Measurements from ENCODE around the gene MEIS1. TPM values are rescaled to one million over a fixed set of nuclear protein-coding genes. Genes with fewer than 3 reads are reported as not detected.

MEIS1 gene
- total RNA-seq, 4 donors from 2014 or later = 25.9 to 129 (median 28.8) TPM

DNA sequence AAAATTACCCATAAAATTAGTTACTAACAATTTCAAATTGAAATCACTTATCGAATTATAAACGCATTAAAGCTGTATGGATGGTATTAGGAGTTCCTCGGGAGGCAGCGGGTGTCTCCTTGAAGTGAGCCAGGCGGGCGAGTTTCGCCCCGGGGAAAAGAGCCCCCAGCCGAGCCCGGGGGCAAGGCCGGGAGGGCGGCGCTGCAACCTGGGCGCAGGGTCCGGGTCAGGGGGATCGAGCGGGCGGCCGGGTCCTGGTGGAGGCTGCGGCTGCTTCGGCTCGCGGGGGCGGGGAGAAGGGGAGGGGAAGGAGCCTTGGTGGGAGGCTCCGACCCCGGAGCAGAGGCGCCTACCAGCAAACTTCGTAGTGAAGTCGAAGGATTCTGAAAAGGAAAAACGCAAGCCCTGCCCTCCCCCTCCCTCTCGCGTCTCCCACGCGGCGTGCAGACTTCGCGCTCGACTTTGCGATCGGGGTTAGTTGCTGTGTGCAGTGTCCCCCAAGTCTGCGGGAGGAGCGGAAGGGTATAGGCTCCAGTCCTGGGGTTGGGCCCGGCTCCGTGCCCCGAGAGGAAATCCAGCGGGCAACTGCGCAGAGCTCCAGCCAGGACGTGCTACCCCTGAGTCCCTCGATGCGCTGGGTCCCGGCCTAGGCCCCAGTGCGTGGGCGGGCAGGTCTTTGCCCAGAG is 140.8 kb downstream of the MEIS1 start:
- WGBS, 2 donors (ENCODE audit: low coverage in 1 of 2) = 5 to 9% methylated on average over 10 to 53 of the region's 53 CpGs
- peak in 2 of 3 donors; percentile 40 to 50 for TF ChIP-seq POLR2AphosphoS5 (IDR thresholded peaks at IDR 0.05)
- no peak for TF ChIP-seq CTCF (IDR thresholded peaks at IDR 0.05)

DNA sequence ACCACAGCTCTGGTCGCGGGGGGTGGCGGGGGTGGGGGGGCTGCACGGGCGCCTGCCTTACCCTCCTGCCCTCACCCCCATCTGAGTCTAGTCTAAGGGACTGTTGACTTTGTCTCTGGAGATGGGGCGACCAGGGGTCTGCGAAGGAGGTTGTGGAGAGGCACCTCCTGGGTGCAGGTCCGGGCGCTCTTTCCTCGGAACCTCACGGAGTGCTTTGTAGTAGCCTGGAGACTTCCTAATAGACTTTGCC is 141.3 kb downstream of the MEIS1 start:
- Histone ChIP-seq H3K36me3 (no peaks in the 10 kb centered on the region), H3K27ac (peak overlapping the region; percentile 79 to 96 (median 90)), H3K27me3 (peaks cover 83% of the 10 kb centered on the region), H3K4me1 (peaks cover 0 to 33% (median 9%) of the 10 kb centered on the region in 4 donors), H3K4me3 (peak overlapping the region; percentile 34 to 65 (median 46)), H3K9me3 (no peaks in the 10 kb centered on the region)
- WGBS, 2 donors (ENCODE audit: low coverage in 1 of 2) = 7% methylated on average over 6 of the region's 11 CpGs; no CpG with 5 or more reads in 1 of the 2 donors
- in situ Hi-C loops (cut with MboI; ENCODE audit: low pct_ligation_motif_present in 1 of 4, low pct_unique_long_range_greater_than_20kb in 1 of 4, low sequenced_read_pairs in 3 of 4) = loop anchor here in 1 of 4 donors (5.0 kb wide), 1 partner anchor 139 kb away; the partner anchor contains the start of gene MEIS1
- intact Hi-C loops (cut with DNase I; ENCODE audit: low total_unique reads) = loop anchor here (10.0 kb wide), 2 partner anchors 639 to 1269 kb away; no protein-coding TSS in a partner anchor
- DNase-seq = no peak
- TF ChIP-seq CTCF (IDR thresholded peaks at IDR 0.05) = no peak

More for the DNA sequence above, 140.8 kb downstream of the MEIS1 start:
- peak overlapping the region; percentile 34 to 65 (median 46) for H3K4me3 ChIP-seq
- peaks cover 0 to 33% (median 9%) of the 10 kb centered on the region in 4 donors for H3K4me1 ChIP-seq
- H3K36me3 ChIP-seq = no peaks in the 10 kb centered on the region
- DNase-seq = no peak
- H3K9me3 ChIP-seq = no peaks in the 10 kb centered on the region
- in situ Hi-C loops (cut with MboI; ENCODE audit: low pct_ligation_motif_present in 1 of 4, low pct_unique_long_range_greater_than_20kb in 1 of 4, low sequenced_read_pairs in 3 of 4) (loop anchor here in 1 of 4 donors (5.0 kb wide), 1 partner anchor 138 kb away; the partner anchor contains the start of gene MEIS1), intact Hi-C loops (cut with DNase I; ENCODE audit: low total_unique reads) (loop anchor here (10.0 kb wide), 2 partner anchors 639 to 1269 kb away; no protein-coding TSS in a partner anchor)
- H3K27ac ChIP-seq = peak overlapping the region; percentile 79 to 96 (median 90)
- peaks cover 78% of the 10 kb centered on the region for H3K27me3 ChIP-seq

- intact Hi-C loops (cut with DNase I; ENCODE audit: low total_unique reads) = loop anchor here (10.0 kb wide), 2 partner anchors 638 to 1268 kb away; no protein-coding TSS in a partner anchor
- Histone ChIP-seq H3K4me1 (peaks cover 0 to 33% (median 9%) of the 10 kb centered on the region in 4 donors), H3K27ac (peak overlapping the region; percentile 79 to 96 (median 90)), H3K27me3 (peaks cover 88% of the 10 kb centered on the region), H3K36me3 (no peaks in the 10 kb centered on the region), H3K4me3 (peak overlapping the region; percentile 34 to 65 (median 46)), H3K9me3 (no peaks in the 10 kb centered on the region)
- WGBS, 2 donors (ENCODE audit: low coverage in 1 of 2) = 8% methylated on average over 34 of the region's 37 CpGs; no CpG with 5 or more reads in 1 of the 2 donors
- no peak for DNase-seq
- in situ Hi-C loops (cut with MboI; ENCODE audit: low pct_ligation_motif_present in 1 of 4, low pct_unique_long_range_greater_than_20kb in 1 of 4, low sequenced_read_pairs in 3 of 4) = loop anchor here in 1 of 4 donors (5.0 kb wide), 1 partner anchor 139 kb away; the partner anchor contains the start of gene MEIS1
- TF ChIP-seq POLR2AphosphoS5 (IDR thresholded peaks at IDR 0.05) = peak in 2 of 3 donors; percentile 2 to 29
- no peak for TF ChIP-seq POLR2A (IDR thresholded peaks at IDR 0.05)
These were observed 141.8 kb downstream of the MEIS1 start for GRCh38 chr2:66576561-66577320.

DNA sequence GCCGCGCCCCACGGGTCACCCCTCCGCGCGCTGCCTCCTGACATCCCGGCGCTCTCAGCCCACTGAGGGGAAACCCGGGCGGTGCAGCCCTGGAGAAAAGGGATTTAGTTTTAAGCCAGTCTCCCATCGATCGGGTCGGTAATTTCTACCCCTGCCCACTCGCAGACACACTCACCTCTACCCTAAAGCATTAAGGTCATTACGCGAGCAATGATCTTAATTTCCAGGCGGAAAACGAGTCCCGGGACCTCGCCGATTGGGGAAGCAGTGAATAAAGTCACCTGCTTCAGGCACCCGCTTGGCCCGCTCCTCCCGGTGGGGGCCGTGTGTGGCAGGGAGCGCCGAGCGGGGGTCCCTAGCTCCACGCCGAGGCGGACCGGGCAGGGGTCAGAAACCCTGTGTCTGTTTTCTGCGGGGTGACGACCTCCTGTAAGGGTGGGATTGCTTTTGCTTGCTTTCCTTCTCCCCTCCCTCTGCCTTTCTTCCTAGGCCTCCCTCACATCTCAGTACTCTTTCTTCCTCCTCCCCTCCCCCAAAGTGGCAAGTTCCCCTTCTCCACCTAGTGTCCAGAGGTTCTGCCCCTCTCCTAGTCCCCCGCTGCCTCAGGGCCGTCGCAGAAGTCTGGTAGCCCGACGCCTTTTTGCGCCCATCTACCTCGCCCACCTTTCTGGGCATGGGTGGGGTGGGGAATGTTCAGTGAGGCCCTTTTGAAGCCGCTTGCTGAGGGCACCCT is 142.6 kb downstream of the MEIS1 start:
- in situ Hi-C loops (cut with MboI; ENCODE audit: low pct_ligation_motif_present in 1 of 4, low pct_unique_long_range_greater_than_20kb in 1 of 4, low sequenced_read_pairs in 3 of 4) = loop anchor here in 1 of 4 donors (5.0 kb wide), 1 partner anchor 140 kb away; the partner anchor contains the start of gene MEIS1
- 16 to 40% methylated on average over 2 to 42 of the region's 42 CpGs for WGBS, 2 donors (ENCODE audit: low coverage in 1 of 2)

More for the DNA sequence above, 142.6 kb downstream of the MEIS1 start:
- intact Hi-C loops (cut with DNase I; ENCODE audit: low total_unique reads) = loop anchor here (2.0 to 10.0 kb wide), 4 partner anchors 111 to 1267 kb away; no protein-coding TSS in a partner anchor
- TF ChIP-seq POLR2A (IDR thresholded peaks at IDR 0.05) = no peak
- TF ChIP-seq EP300 (IDR thresholded peaks at IDR 0.05; ENCODE audit: low read depth) = no peak
- TF ChIP-seq CTCF (IDR thresholded peaks at IDR 0.05) = peak in 1 of 5 experiments; percentile 22
- TF ChIP-seq POLR2AphosphoS5 (IDR thresholded peaks at IDR 0.05) = no peak
- DNase-seq = no peak
- Histone ChIP-seq H3K4me3 (peak overlapping the region; percentile 34 to 65 (median 46)), H3K9me3 (no peaks in the 10 kb centered on the region), H3K27me3 (peaks cover 95% of the 10 kb centered on the region), H3K27ac (peak overlapping the region; percentile 79 to 96 (median 90)), H3K4me1 (peaks cover 0 to 33% (median 9%) of the 10 kb centered on the region in 4 donors), H3K36me3 (no peaks in the 10 kb centered on the region)

Measured in transverse colon (tissue), 4 donors.